ENCODE results near the gene ENPP7. TPM values are rescaled to one million over a fixed set of nuclear protein-coding genes. Genes with fewer than 3 reads are reported as not detected.

Gene ENPP7

Small RNAs within 50 kb of the gene (small RNA-seq; reads per million reads assigned to genes)
- not detected for gene MIR4739
